Uterus (tissue), 4 donors: ENCODE measurements around the gene HERC4. TPM values are rescaled to one million over a fixed set of nuclear protein-coding genes. Genes with fewer than 3 reads are reported as not detected.

ENCODE experiments used
- DNase-seq, 2 donors: peaks; one replicate each; pipeline ENCODE4 v3.0.0-alpha.2; 2019 to 2020
- H3K27ac ChIP-seq, 2 donors: fragments of 200-600 bp; sonication (generic); 1 replicate in 1 of 2; 2 replicates in 1 of 2; pipeline ENCODE4 v1.5.1; 2016 to 2018
- H3K27me3 ChIP-seq, 2 donors: fragments of 200-600 bp; sonication (generic); one replicate each; pipeline ENCODE4 v1.5.1; 2018 to 2019; ENCODE audit warnings: control low read depth in 1 of 2
- H3K36me3 ChIP-seq, 2 donors: fragments of 200-600 bp; sonication (generic); one replicate each; pipeline ENCODE4 v1.5.1; 2019; ENCODE audit warnings: control low read depth in 1 of 2
- H3K4me1 ChIP-seq, 2 donors: fragments of 200-600 bp; sonication (generic); one replicate each; pipeline ENCODE4 v1.5.1; 2018 to 2019; ENCODE audit warnings: control low read depth in 1 of 2
- H3K4me3 ChIP-seq, 2 donors: fragments of 200-600 bp; sonication (generic); 1 replicate in 1 of 2; 2 replicates in 1 of 2; pipeline ENCODE4 v1.5.1; 2018 to 2019; ENCODE audit warnings: mild to moderate bottlenecking in 1 of 2
- H3K9me3 ChIP-seq, 2 donors: fragments of 200-600 bp; sonication (generic); one replicate each; pipeline ENCODE4 v1.5.1; 2019; ENCODE audit warnings: control low read depth in 1 of 2
- POLR2A ChIP-seq, 2 donors: fragments of 450-650 bp; IDR thresholded peaks; one replicate each; pipeline ENCODE4 v1.6.1; 2016; ENCODE audit warnings: antibody characterized with exemption in 2 of 2, mild to moderate bottlenecking in 1 of 2, moderate library complexity in 1 of 2
- intact Hi-C: fragments of 100-400 bp; cut with DNase I; formaldehyde crosslinking; loops from one replicate; pipeline ENCODE4 v1.15.1; 2023; ENCODE audit warnings: low total_unique reads
- total RNA-seq, 4 donors: library from RNA; depleted of rRNA in 3 of 4; stranded (reverse); fragments of >200 nt in 3 of 4; gene quantifications; one replicate each; pipeline versions ENCODE4 v1.1.0 to v1.2.4, GENCODE V29; 2014 to 2023
- TF ChIP-seq, protein P1 (sequence below), 4 experiments: fragments of 200-600 bp in 2 of 4; fragments of 450-650 bp in 2 of 4; sonication (generic) in 2 of 4; IDR thresholded peaks; one replicate each; pipeline ENCODE4 v1.5.1; 2016 to 2019; ENCODE audit warnings: antibody characterized with exemption in 4 of 4, mild to moderate bottlenecking in 2 of 4, moderate library complexity in 1 of 4
- donor health status: DM: yes; HTN: yes; CAD: no.

Gene HERC4
- total RNA-seq, 4 donors from 2014 or later: 31.8 to 119 (median 56.2) TPM

DNA sequence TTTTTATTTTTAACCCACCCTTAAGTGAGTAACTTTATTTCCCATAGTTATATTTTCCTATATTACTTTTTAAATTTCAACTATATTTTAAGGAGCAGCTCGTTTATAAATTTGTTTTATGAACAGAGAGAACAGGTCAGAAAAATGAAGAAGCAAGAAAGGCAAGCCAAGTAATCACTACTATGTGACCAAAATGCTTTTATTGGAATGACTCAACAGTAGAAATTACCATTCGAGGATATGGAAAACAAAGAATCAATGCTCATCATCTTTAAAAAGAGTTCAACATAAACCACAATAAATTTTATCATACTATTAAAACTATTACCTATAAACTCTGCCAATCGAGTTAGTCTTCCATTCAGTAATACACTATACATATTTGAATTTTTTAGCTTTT is 7.6 kb downstream of the HERC4 start:
- Histone ChIP-seq H3K27me3 (no peaks in the 10 kb centered on the region), H3K9me3 (no peaks in the 10 kb centered on the region), H3K4me1 (peaks cover 0 to 6% of the 10 kb centered on the region in 2 donors), H3K27ac (no peak overlapping the region), H3K36me3 (no peaks in the 10 kb centered on the region), H3K4me3 (no peak overlapping the region)
- DNase-seq: no peak
- TF ChIP-seq, protein P1, sequence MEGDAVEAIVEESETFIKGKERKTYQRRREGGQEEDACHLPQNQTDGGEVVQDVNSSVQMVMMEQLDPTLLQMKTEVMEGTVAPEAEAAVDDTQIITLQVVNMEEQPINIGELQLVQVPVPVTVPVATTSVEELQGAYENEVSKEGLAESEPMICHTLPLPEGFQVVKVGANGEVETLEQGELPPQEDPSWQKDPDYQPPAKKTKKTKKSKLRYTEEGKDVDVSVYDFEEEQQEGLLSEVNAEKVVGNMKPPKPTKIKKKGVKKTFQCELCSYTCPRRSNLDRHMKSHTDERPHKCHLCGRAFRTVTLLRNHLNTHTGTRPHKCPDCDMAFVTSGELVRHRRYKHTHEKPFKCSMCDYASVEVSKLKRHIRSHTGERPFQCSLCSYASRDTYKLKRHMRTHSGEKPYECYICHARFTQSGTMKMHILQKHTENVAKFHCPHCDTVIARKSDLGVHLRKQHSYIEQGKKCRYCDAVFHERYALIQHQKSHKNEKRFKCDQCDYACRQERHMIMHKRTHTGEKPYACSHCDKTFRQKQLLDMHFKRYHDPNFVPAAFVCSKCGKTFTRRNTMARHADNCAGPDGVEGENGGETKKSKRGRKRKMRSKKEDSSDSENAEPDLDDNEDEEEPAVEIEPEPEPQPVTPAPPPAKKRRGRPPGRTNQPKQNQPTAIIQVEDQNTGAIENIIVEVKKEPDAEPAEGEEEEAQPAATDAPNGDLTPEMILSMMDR (IDR thresholded peaks at IDR 0.05): no peak
- no peak for TF ChIP-seq POLR2A (IDR thresholded peaks at IDR 0.05)
- intact Hi-C loops: no loop called here

DNA sequence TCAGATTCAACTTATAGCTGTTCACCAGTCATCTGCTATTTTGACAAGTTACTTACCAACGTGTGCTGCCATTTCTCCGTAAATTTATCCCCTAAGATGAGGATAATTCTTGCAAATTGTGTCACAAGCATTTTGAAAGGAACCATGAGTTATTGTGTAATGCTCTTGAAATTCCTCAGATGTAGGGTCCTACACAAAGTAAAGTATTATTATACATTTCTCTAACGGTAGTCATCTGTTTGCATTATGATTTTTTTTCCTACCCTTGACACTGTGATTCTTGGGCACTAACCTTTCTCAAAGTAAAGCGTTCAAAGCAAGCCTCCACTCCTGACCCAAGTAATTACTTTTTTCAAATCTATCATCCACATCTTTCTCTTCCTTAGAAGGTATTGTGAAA is 8.1 kb downstream of the HERC4 start:
- H3K27me3 ChIP-seq: no peaks in the 10 kb centered on the region
- H3K9me3 ChIP-seq: no peaks in the 10 kb centered on the region
- H3K36me3 ChIP-seq: no peaks in the 10 kb centered on the region
- intact Hi-C loops: no loop called here
- TF ChIP-seq POLR2A (IDR thresholded peaks at IDR 0.05): no peak
- TF ChIP-seq, protein P1 (IDR thresholded peaks at IDR 0.05): no peak
- H3K4me1 ChIP-seq: peaks cover 0 to under 1% of the 10 kb centered on the region in 2 donors
- no peak overlapping the region for H3K4me3 ChIP-seq
- no peak for DNase-seq
- H3K27ac ChIP-seq: no peak overlapping the region

DNA sequence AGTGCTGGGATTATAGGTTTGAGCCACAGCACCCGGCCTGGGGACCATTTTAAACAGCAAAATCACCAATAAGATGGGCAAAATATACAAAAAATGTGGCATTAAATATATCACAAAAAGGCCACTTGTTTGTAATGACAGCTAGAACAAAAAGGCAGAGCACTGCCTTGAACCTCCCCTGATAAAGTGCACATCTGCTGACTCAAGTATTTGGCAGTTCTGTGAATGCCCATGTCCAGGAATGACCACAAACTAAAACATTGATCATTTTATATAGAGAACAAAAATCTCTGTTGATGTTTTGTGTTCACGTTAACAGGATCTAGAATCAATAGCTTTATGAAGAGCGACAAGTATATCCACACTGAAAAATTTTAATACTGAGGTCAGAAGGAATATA is 21.5 kb downstream of the HERC4 start:
- DNase-seq: no peak
- Histone ChIP-seq H3K27ac (no peak overlapping the region), H3K4me3 (no peak overlapping the region), H3K36me3 (no peaks in the 10 kb centered on the region), H3K4me1 (no peaks in the 10 kb centered on the region), H3K9me3 (no peaks in the 10 kb centered on the region), H3K27me3 (no peaks in the 10 kb centered on the region)
- TF ChIP-seq, protein P1 (IDR thresholded peaks at IDR 0.05): no peak
- TF ChIP-seq POLR2A (IDR thresholded peaks at IDR 0.05): no peak
- intact Hi-C loops: no loop called here

DNA sequence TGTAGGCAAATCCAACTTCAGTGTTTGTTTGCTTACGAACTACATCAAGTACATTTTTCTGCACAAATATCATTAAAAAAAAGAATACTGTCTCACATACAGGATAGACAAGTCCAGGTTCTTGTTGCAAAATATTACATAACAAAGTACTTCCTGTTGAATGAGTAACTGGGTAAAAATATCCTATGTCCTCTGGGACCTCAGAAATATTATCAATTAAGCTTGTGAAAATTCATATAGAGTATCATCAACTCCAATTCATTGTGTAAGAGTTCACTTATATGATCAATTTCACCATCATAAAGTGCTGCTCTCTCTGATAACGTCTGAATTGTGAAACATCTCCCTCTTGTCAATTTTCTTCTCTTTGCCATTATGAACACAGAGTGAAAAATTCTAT is 22.6 kb downstream of the HERC4 start:
- TF ChIP-seq, protein P1 (IDR thresholded peaks at IDR 0.05): no peak
- no peak for TF ChIP-seq POLR2A (IDR thresholded peaks at IDR 0.05)
- no peak overlapping the region for H3K27ac ChIP-seq
- H3K36me3 ChIP-seq: no peaks in the 10 kb centered on the region
- H3K27me3 ChIP-seq: no peaks in the 10 kb centered on the region
- H3K4me3 ChIP-seq: no peak overlapping the region
- no peak for DNase-seq
- no peaks in the 10 kb centered on the region for H3K4me1 ChIP-seq
- intact Hi-C loops: no loop called here
- H3K9me3 ChIP-seq: no peaks in the 10 kb centered on the region

DNA sequence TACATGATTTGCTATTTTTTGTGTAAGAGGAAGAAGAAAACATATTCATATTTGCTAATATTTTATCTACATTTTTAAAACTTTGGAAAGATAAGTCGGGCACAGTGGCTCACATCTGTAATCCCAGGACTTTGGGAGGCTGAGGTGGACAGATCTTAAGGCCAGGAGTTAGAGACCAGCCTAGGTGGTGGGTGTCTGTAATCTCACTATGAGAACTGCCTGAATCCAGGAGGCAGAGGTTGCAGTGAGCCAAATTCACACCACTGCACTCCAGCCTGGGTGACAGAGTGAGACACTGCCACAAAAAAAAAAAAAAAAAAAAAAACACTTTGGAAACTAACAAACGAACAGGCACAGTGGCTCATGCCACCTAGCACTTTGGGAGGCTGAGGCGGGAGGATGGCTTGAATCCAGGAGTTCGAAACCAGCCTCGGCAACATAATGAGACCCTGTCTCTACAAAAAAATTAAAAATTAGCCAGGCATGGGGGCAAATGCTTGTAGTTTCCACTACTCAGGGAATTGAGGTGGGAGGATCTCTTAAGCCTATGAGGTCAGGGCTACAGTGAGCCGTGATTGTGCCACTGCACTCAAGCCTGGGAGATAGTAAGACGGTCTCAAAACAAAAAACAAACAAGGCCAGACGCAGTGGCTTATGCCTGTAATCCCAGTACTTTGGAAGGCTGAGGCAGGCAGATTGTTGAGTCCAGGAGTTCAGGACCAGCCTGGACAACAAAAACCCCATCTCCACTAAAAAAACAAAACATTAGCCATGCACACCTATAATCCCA is 25.6 kb downstream of the HERC4 start:
- intact Hi-C loops: no loop called here
- DNase-seq: no peak
- Histone ChIP-seq H3K9me3 (no peaks in the 10 kb centered on the region), H3K4me1 (no peaks in the 10 kb centered on the region), H3K4me3 (no peak overlapping the region), H3K27me3 (no peaks in the 10 kb centered on the region), H3K27ac (no peak overlapping the region), H3K36me3 (no peaks in the 10 kb centered on the region)
- TF ChIP-seq, protein P1 (IDR thresholded peaks at IDR 0.05): no peak
- no peak for TF ChIP-seq POLR2A (IDR thresholded peaks at IDR 0.05)
